ENCODE data around the gene PDE11A. TPM values are rescaled to one million over a fixed set of nuclear protein-coding genes. Genes with fewer than 3 reads are reported as not detected.

PDE11A gene
- total and polyA plus RNA-seq, 12 donors = 0.26 to 2.9 (median 0.58) TPM

DNA sequence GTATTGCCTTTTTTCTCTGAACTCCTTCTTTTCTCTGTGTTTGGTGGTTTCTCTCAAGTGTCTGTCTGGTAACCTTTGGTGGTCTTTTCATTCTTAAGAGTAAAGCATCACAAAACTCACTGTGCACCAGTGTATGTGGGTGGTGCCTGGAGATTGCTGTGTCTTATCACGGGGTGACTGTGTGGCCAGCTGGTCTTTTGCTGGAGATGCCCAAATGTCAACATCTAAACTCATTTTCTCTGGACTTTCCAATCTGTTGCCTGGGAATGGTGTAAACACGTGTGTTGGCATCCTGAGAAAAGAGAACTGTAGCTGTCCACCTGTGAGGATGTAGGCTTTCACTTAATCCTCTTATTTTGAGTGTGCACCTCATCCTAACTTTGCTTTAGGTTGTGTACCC, 356.8 kb downstream of the PDE11A start:
- Histone ChIP-seq H3K4me3 (no peak overlapping the region), H3K9me3 (replicated peaks in 1 of 3) (no peaks in the 10 kb centered on the region), H3K27ac (no peak overlapping the region), H3K36me3 (replicated peaks in 1 of 2) (no peaks in the 10 kb centered on the region), H3K27me3 (no peaks in the 10 kb centered on the region), H3K4me1 (replicated peaks in 1 of 2) (no peaks in the 10 kb centered on the region)
- no peak for TF ChIP-seq POLR2A (IDR thresholded peaks at IDR 0.05)
- TF ChIP-seq, protein P1, sequence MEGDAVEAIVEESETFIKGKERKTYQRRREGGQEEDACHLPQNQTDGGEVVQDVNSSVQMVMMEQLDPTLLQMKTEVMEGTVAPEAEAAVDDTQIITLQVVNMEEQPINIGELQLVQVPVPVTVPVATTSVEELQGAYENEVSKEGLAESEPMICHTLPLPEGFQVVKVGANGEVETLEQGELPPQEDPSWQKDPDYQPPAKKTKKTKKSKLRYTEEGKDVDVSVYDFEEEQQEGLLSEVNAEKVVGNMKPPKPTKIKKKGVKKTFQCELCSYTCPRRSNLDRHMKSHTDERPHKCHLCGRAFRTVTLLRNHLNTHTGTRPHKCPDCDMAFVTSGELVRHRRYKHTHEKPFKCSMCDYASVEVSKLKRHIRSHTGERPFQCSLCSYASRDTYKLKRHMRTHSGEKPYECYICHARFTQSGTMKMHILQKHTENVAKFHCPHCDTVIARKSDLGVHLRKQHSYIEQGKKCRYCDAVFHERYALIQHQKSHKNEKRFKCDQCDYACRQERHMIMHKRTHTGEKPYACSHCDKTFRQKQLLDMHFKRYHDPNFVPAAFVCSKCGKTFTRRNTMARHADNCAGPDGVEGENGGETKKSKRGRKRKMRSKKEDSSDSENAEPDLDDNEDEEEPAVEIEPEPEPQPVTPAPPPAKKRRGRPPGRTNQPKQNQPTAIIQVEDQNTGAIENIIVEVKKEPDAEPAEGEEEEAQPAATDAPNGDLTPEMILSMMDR (IDR thresholded peaks at IDR 0.05) = no peak
- intact Hi-C loops (cut with DNase I) = loop anchor here in 1 of 2 donors (5.0 kb wide), 1 partner anchor 42 kb away; no protein-coding TSS in a partner anchor
- DNase-seq = no peak
- 64 to 80% (median 69%) methylated on average over 2 of the region's 2 CpGs for WGBS, 4 donors

DNA sequence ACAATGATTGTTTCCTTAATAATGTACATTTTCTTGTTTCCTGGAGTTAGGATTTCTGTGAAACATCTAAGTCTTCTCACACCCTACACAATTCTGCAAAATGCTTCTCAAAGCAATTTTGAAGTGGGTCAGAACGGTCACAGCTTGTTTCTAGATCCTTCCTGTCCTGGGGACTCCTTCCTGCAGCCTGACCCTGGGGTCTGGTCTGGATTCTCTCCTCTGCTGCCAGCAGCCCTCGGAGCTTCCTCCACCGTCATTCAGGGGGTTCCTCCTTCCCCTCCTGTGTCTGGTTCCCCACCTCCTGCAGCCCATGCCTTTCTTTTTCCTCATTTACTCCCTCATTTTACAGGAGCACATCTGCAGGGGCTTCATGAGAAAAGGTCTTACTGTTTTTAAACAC, 357.9 kb downstream of the PDE11A start:
- DNase-seq = no peak
- H3K4me1 ChIP-seq (replicated peaks in 1 of 2) = no peaks in the 10 kb centered on the region
- H3K9me3 ChIP-seq (replicated peaks in 1 of 3) = no peaks in the 10 kb centered on the region
- H3K36me3 ChIP-seq (replicated peaks in 1 of 2) = no peaks in the 10 kb centered on the region
- no peak overlapping the region for H3K27ac ChIP-seq
- H3K27me3 ChIP-seq = no peaks in the 10 kb centered on the region
- intact Hi-C loops (cut with DNase I) = loop anchor here in 1 of 2 donors (5.0 kb wide), 1 partner anchor 43 kb away; no protein-coding TSS in a partner anchor
- no peak overlapping the region for H3K4me3 ChIP-seq
- WGBS, 4 donors = 39 to 62% (median 51%) methylated on average over 3 of the region's 3 CpGs
- TF ChIP-seq POLR2A (IDR thresholded peaks at IDR 0.05) = no peak
- TF ChIP-seq, protein P1 (IDR thresholded peaks at IDR 0.05) = no peak

DNA sequence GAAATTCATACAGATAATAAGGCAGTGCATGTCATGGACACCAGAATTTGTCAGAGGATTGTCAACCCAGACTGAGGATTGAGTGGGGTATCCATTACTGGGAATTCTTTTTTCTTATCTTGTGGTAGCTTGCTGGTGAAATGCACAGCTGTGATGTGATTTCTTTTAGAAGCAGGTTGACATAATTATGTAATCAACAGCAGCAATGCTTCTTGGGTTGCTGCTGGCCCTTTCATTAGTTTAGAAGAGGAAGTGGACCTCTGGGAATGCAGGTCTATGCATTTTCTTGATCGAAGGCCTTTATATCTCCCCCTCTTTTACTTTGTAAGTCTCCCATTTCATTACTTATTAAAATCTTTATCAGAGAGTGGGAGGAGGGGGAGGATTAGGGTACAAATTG, 360.1 kb downstream of the PDE11A start:
- DNase-seq = no peak
- Histone ChIP-seq H3K36me3 (replicated peaks in 1 of 2) (no peaks in the 10 kb centered on the region), H3K9me3 (replicated peaks in 1 of 3) (no peaks in the 10 kb centered on the region), H3K27me3 (no peaks in the 10 kb centered on the region), H3K27ac (no peak overlapping the region), H3K4me1 (replicated peaks in 1 of 2) (no peaks in the 10 kb centered on the region), H3K4me3 (no peak overlapping the region)
- 50 to 60% (median 56%) methylated on average over 1 of the region's 1 CpG for WGBS, 4 donors
- no peak for TF ChIP-seq POLR2A (IDR thresholded peaks at IDR 0.05)
- TF ChIP-seq, protein P1 (IDR thresholded peaks at IDR 0.05) = no peak
- intact Hi-C loops (cut with DNase I) = no loop called here

DNA sequence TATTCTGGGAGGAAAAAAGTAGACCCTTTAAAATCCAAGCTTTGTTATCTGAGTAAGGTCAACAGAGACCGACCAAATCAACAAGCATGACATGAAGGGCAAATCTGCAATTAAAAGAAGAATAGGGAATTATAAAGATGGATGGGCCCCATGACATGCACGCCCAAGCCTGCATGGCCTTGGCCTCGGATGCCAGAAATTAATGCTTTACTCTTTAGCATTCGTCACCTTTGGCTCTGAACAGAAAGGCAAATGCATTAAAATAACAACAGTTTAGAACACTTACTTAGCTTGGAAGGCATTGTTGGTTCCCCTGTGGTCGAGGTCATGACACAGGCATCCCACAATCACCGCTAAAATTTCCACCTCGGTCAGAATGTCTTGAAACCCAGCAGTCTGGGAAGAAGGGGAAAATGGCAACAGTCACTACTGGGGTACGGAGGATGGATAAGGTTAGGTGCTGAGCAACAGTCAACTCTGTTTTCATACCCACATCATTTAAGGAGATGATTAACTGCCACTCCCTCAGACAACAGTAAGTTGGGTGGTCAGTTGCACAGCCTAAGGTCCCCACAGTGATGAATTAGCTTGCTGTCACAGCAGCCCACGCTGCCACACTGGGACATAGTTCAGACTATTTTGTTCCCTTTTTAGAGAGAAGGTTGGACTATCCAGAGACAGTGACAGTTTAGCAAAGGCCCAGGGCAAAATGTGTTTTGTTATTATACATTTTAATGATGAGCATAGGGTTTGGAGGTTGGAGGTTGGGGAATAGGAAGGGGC, 360.9 kb downstream of the PDE11A start:
- no peak for TF ChIP-seq POLR2A (IDR thresholded peaks at IDR 0.05)
- TF ChIP-seq, protein P1 (IDR thresholded peaks at IDR 0.05) = no peak
- Histone ChIP-seq H3K4me3 (no peak overlapping the region), H3K27me3 (no peaks in the 10 kb centered on the region), H3K4me1 (replicated peaks in 1 of 2) (no peaks in the 10 kb centered on the region), H3K27ac (no peak overlapping the region), H3K9me3 (replicated peaks in 1 of 3) (no peaks in the 10 kb centered on the region), H3K36me3 (replicated peaks in 1 of 2) (no peaks in the 10 kb centered on the region)
- 58 to 62% (median 60%) methylated on average over 9 of the region's 9 CpGs for WGBS, 4 donors
- intact Hi-C loops (cut with DNase I) = no loop called here
- no peak for DNase-seq

All from adrenal gland (tissue), 12 donors.